A549 (cell line): ENCODE data around the gene KIF1C. TPM values are rescaled to one million over a fixed set of nuclear protein-coding genes. Genes with fewer than 3 reads are reported as not detected.
A peak's percentile ranks its signal among the peaks of the same experiment; 100 is the strongest.
"Not testable (repeated sequence)": the region's sequence is repeated elsewhere in the genome, so short reads cannot be mapped to it uniquely, and the experiment has no call there.

ENCODE experiments used
- ATAC-seq, 2 experiments: fragments of 200-7000 bp in 1 of 2; fragments of >200 bp in 1 of 2; cut with Nextera tagmentation in 1 of 2; cut with Tn5 transposase in 1 of 2; 3 replicates each; pipeline versions ENCODE4 v1.8.0 to v1.9.1; 2018 to 2020; ENCODE audit warnings: mild to moderate bottlenecking in 1 of 2, moderate library complexity in 1 of 2
- CTCF ChIA-PET: fragments of 300-600 bp; sonication (Branson Sonifier 250); formaldehyde crosslinking; extraction: SDS; loops from one replicate; lab custom pipeline; 2021; ENCODE audit warnings: antibody characterized with exemption, inconsistent platforms; lab: Yijun Ruan, JAX
- POLR2A ChIA-PET: fragments of 350-600 bp; formaldehyde crosslinking; extraction: SDS; loops from one replicate; lab custom pipeline; 2021; ENCODE audit warnings: antibody characterized with exemption, inconsistent platforms; lab: Yijun Ruan, JAX
- DNase-seq, 2 experiments: peaks; one replicate each; pipeline versions ENCODE4 v3.0.0 to v3.0.0-alpha.2; 2011 to 2016; ENCODE audit warnings: low read depth in 1 of 2, low spot score in 1 of 2
- FAIRE-seq: peaks from 2 replicates; lab custom pipeline; 2011; peaks lifted over from hg19 to GRCh38; lab: Jason Lieb, UNC
- H3K27ac ChIP-seq, 2 experiments: fragments of >200 bp; sonication (Bioruptor Twin); formaldehyde crosslinking; 3 replicates each; pipeline ENCODE4 v1.5.1; 2016 to 2017
- H3K4me1 ChIP-seq: fragments of >200 bp; sonication (Bioruptor Twin); formaldehyde crosslinking; 3 replicates; pipeline ENCODE4 v1.6.1; 2016
- H3K4me2 ChIP-seq: fragments of >200 bp; sonication (Bioruptor Twin); formaldehyde crosslinking; 3 replicates; pipeline ENCODE4 v1.6.1; 2016
- H3K4me3 ChIP-seq: fragments of >200 bp; sonication (Bioruptor Twin); formaldehyde crosslinking; 3 replicates; pipeline ENCODE4 v1.5.1; 2016
- H3K9me3 ChIP-seq: fragments of >200 bp; sonication (Bioruptor Twin); formaldehyde crosslinking; 3 replicates; pipeline ENCODE4 v1.6.1; 2016
- EHF ChIP-seq: fragments of 250-450 bp; sonication (Bioruptor Pico); IDR thresholded peaks from 2 replicates; pipeline ENCODE4 v1.5.0; 2020; ENCODE audit warnings: mild to moderate bottlenecking
- EP300 ChIP-seq, 2 experiments: fragments of >200 bp; sonication (Bioruptor Twin); formaldehyde crosslinking; IDR thresholded peaks; 2 replicates in 1 of 2; 3 replicates in 1 of 2; pipeline ENCODE4 v1.6.1; 2016 to 2017
- FOXS1 ChIP-seq: fragments of 250-450 bp; sonication (Bioruptor Pico); IDR thresholded peaks from 2 replicates; pipeline ENCODE4 v1.5.0; 2020; ENCODE audit warnings: mild to moderate bottlenecking, moderate library complexity
- HES2 ChIP-seq: fragments of >200 bp; sonication (Bioruptor Twin); formaldehyde crosslinking; IDR thresholded peaks from 2 replicates; pipeline ENCODE4 v1.6.1; 2016
- HOXB13 ChIP-seq: fragments of 250-450 bp; sonication (Bioruptor Pico); IDR thresholded peaks from 2 replicates; pipeline ENCODE4 v1.5.0; 2020; ENCODE audit warnings: low read depth, mild to moderate bottlenecking, moderate library complexity
- HOXB5 ChIP-seq: fragments of 250-450 bp; sonication (Bioruptor Pico); IDR thresholded peaks from 2 replicates; pipeline ENCODE4 v1.5.0; 2020; ENCODE audit warnings: mild to moderate bottlenecking, moderate library complexity
- KDM5A ChIP-seq: fragments of 200-600 bp; sonication (generic); IDR thresholded peaks from 2 replicates; pipeline ENCODE4 v1.6.1; 2016; ENCODE audit warnings: antibody characterized with exemption, mild to moderate bottlenecking
- POLR2A ChIP-seq: IDR thresholded peaks from 2 replicates; pipeline ENCODE4 v1.6.1; 2012; ENCODE audit warnings: mild to moderate bottlenecking, low read length
- SREBF2 ChIP-seq: fragments of 450-650 bp; IDR thresholded peaks from 2 replicates; pipeline ENCODE4 v1.6.1; 2014; ENCODE audit warnings: mild to moderate bottlenecking, moderate library complexity
- ZNF302 ChIP-seq: fragments of 250-450 bp; sonication (Bioruptor Pico); IDR thresholded peaks from 2 replicates; pipeline ENCODE4 v1.9.0; 2021; ENCODE audit warnings: inconsistent platforms, mild to moderate bottlenecking, moderate library complexity
- ZSCAN20 ChIP-seq: fragments of 250-450 bp; sonication (Bioruptor Pico); IDR thresholded peaks from 2 replicates; pipeline ENCODE4 v1.8.0; 2022; ENCODE audit warnings: mild to moderate bottlenecking, moderate library complexity
- WGBS: methylation state at CpG from one replicate; pipeline ENCODE4 v1.1.6; 2017; ENCODE audit errors: missing lambda C conversion rate; 5-methylcytosine and 5-hydroxymethylcytosine counted together
- polyA plus RNA-seq, 4 experiments: library from polyadenylated mRNA; depleted of rRNA in 3 of 4; stranded (reverse); fragments of >200 nt; fragmentation: RNase III in 1 of 4; extraction: RNeasy Plus Mini Kit Qiagen cat#74134 plus additional on column Dnase treatment in 1 of 4; gene quantifications; 2 replicates in 3 of 4; 3 replicates in 1 of 4; pipeline ENCODE4 v1.2.3, GENCODE V29; 2011 to 2017
- small RNA-seq, 6 experiments: library from RNA; depleted of rRNA; stranded (forward); fragments of <200 nt; gene quantifications; one replicate each; pipeline ENCODE3, GENCODE V24; 2012

Gene KIF1C
- polyA plus RNA-seq, 2 of the 4 experiments (the other 2 are of a cell fraction) = 48.4 to 77.4 TPM

GRCh38 chr17:5069724-5070123 lies 72.0 kb downstream of the KIF1C start:
- Histone ChIP-seq H3K9me3 (peaks cover 9% of the 10 kb centered on the region; the same call in 1 of the 3 replicates), H3K4me3 (no peak overlapping the region), H3K4me1 (no peaks in the 10 kb centered on the region), H3K27ac (no peak overlapping the region), H3K4me2 (no peak overlapping the region)
- FAIRE-seq (no peak), ATAC-seq (no peak), DNase-seq (no peak)
- WGBS = 52% methylated on average over 4 of the region's 4 CpGs
- CTCF ChIA-PET = interaction anchor here (1.0 kb wide), 1 partner anchor 649 kb away, joined by 3 read pairs; no protein-coding TSS in a partner anchor
- TF ChIP-seq EP300 (IDR thresholded peaks at IDR 0.05) = no peak
- no peak for TF ChIP-seq SREBF2
- TF ChIP-seq KDM5A = no peak
- POLR2A ChIA-PET = no interaction called here

- ChIA-PET POLR2A (interaction anchor here (0.6 kb wide), 1 partner anchor 25 kb away, joined by 5 read pairs; no protein-coding TSS in a partner anchor), CTCF (interaction anchor here (0.8 kb wide), 1 partner anchor 13 kb away, joined by 3 read pairs; no protein-coding TSS in a partner anchor)
- 85% methylated on average over 4 of the region's 5 CpGs for WGBS
- DNase-seq, H3K4me3 ChIP-seq, H3K27ac ChIP-seq, H3K4me2 ChIP-seq, ATAC-seq: not testable (repeated sequence)
- TF ChIP-seq HOXB5 = peak; percentile 79; the same call in 1 of the 2 replicates
- TF ChIP-seq ZNF302 (CRISPR knock-in tag) = peak; percentile 88; the same call in 1 of the 2 replicates
- peak; percentile 72; the same call in 1 of the 2 replicates for TF ChIP-seq FOXS1 (CRISPR knock-in tag)
- TF ChIP-seq EHF (CRISPR knock-in tag) = peak; percentile 93
- peak; percentile 85; the same call in 1 of the 2 replicates for TF ChIP-seq HOXB13 (CRISPR knock-in tag)
- TF ChIP-seq, all 56 proteins: peak for 5; not testable (repeated sequence) for 51
- FAIRE-seq, H3K4me1 ChIP-seq: not testable (repeated sequence)
- peaks cover 52% of the 10 kb centered on the region for H3K9me3 ChIP-seq
Observed at GRCh38 chr17:5075472-5075871, 77.7 kb downstream of the KIF1C start.

- H3K4me1 ChIP-seq, H3K27ac ChIP-seq, POLR2A ChIA-PET, H3K4me3 ChIP-seq, ATAC-seq, DNase-seq, H3K4me2 ChIP-seq, FAIRE-seq: not testable (repeated sequence)
- CTCF ChIA-PET = interaction anchor here (1.6 kb wide), 1 partner anchor 12 kb away, joined by 4 read pairs; no protein-coding TSS in a partner anchor
- WGBS = 95% methylated on average over 24 of the region's 24 CpGs
- H3K9me3 ChIP-seq = peaks cover 59% of the 10 kb centered on the region
Observed at GRCh38 chr17:5077275-5077674, 79.5 kb downstream of the KIF1C start.

- Histone ChIP-seq H3K9me3 (peaks cover 61% of the 10 kb centered on the region), H3K27ac (peak overlapping the region; percentile 67 to 87), H3K4me3 (peak overlapping the region; percentile 61), H3K4me1 (no peaks in the 10 kb centered on the region), H3K4me2 (peak overlapping the region; percentile 78)
- ATAC-seq = peak; percentile 47 to 51; a peak in 4 of 6 replicates
- DNase-seq = no peak
- 52% methylated on average over 14 of the region's 14 CpGs for WGBS
- TF ChIP-seq HES2 (no peak), ZNF302 (CRISPR knock-in tag) (peak; percentile 66; the same call in 1 of the 2 replicates), POLR2A (0 out of 2 replicates have a peak, but pooled peaks have one; percentile 11), ZSCAN20 (CRISPR knock-in tag) (0 out of 2 replicates have a peak, but pooled peaks have one; percentile 27)
- ChIA-PET POLR2A (interaction anchor here (1.0 kb wide), 1 partner anchor 110 kb away, joined by 3 read pairs; the partner anchor contains the start of gene SPAG7), CTCF (interaction anchor here (0.6 to 1.6 kb wide), 2 partner anchors 11 to 24 kb away, joined by 4 read pairs; no protein-coding TSS in a partner anchor)
- FAIRE-seq = no peak
Observed at GRCh38 chr17:5077781-5078105, 80.0 kb downstream of the KIF1C start.

Small RNAs within 50 kb of the gene (small RNA-seq; reads per million reads assigned to genes)
- gene MIR6864 (0 reads per million in 6 experiments), gene MIR6865 (0 to 2.1 (median 0) reads per million in 6 experiments)

Other genes starting within 250 kb of the KIF1C start
- 0.80 and 1.2 TPM in 2 replicates for gene TM4SF5, start 226.1 kb upstream of the KIF1C start, polyA plus RNA-seq (2011; rRNA removed)
- gene TM4SF5, start 226.1 kb upstream of the KIF1C start, polyA plus RNA-seq (2017; fragmentation: RNase III; extraction: RNeasy Plus Mini Kit Qiagen cat#74134 plus additional on column Dnase treatment) = 0.51 to 1.2 TPM (median 0.68 TPM) in 3 replicates
- gene VMO1, start 211.6 kb upstream of the KIF1C start, polyA plus RNA-seq (2011; rRNA removed) = 0.50 and 0.58 TPM in 2 replicates
- 0.39 to 1.1 TPM (median 0.81 TPM) in 3 replicates for gene VMO1, start 211.6 kb upstream of the KIF1C start, polyA plus RNA-seq (2017; fragmentation: RNase III; extraction: RNeasy Plus Mini Kit Qiagen cat#74134 plus additional on column Dnase treatment)
- gene GLTPD2, start 209.0 kb upstream of the KIF1C start, polyA plus RNA-seq (2011; rRNA removed) = not detected in 2 replicates
- not detected in 3 replicates for gene GLTPD2, start 209.0 kb upstream of the KIF1C start, polyA plus RNA-seq (2017; fragmentation: RNase III; extraction: RNeasy Plus Mini Kit Qiagen cat#74134 plus additional on column Dnase treatment)
- gene PSMB6, start 201.8 kb upstream of the KIF1C start, polyA plus RNA-seq (2011; rRNA removed) = 376 and 414 TPM in 2 replicates
- gene PSMB6, start 201.8 kb upstream of the KIF1C start, polyA plus RNA-seq (2017; fragmentation: RNase III; extraction: RNeasy Plus Mini Kit Qiagen cat#74134 plus additional on column Dnase treatment) = 387 to 424 TPM (median 414 TPM) in 3 replicates
- 17.0 and 20.2 TPM in 2 replicates for gene PLD2, start 190.8 kb upstream of the KIF1C start, polyA plus RNA-seq (2011; rRNA removed)
- 23.0 to 27.4 TPM (median 23.7 TPM) in 3 replicates for gene PLD2, start 190.8 kb upstream of the KIF1C start, polyA plus RNA-seq (2017; fragmentation: RNase III; extraction: RNeasy Plus Mini Kit Qiagen cat#74134 plus additional on column Dnase treatment)
- 41.3 and 47.1 TPM in 2 replicates for gene MINK1, start 164.6 kb upstream of the KIF1C start, polyA plus RNA-seq (2011; rRNA removed)
- 65.2 to 73.1 TPM (median 66.9 TPM) in 3 replicates for gene MINK1, start 164.6 kb upstream of the KIF1C start, polyA plus RNA-seq (2017; fragmentation: RNase III; extraction: RNeasy Plus Mini Kit Qiagen cat#74134 plus additional on column Dnase treatment)
- 0.11 and 0.13 TPM in 2 replicates for gene C17orf107, start 98.4 kb upstream of the KIF1C start, polyA plus RNA-seq (2011; rRNA removed)
- 0.16 to 0.30 TPM (median 0.25 TPM) in 3 replicates for gene C17orf107, start 98.4 kb upstream of the KIF1C start, polyA plus RNA-seq (2017; fragmentation: RNase III; extraction: RNeasy Plus Mini Kit Qiagen cat#74134 plus additional on column Dnase treatment)
- gene CHRNE, start 94.9 kb upstream of the KIF1C start, polyA plus RNA-seq (2011; rRNA removed) = 0.07 and 0.10 TPM in 2 replicates
- gene CHRNE, start 94.9 kb upstream of the KIF1C start, polyA plus RNA-seq (2017; fragmentation: RNase III; extraction: RNeasy Plus Mini Kit Qiagen cat#74134 plus additional on column Dnase treatment) = 0.12 to 0.14 TPM (median 0.13 TPM) in 3 replicates
- not detected in 2 replicates for gene GP1BA, start 65.7 kb upstream of the KIF1C start, polyA plus RNA-seq (2011; rRNA removed)
- gene GP1BA, start 65.7 kb upstream of the KIF1C start, polyA plus RNA-seq (2017; fragmentation: RNase III; extraction: RNeasy Plus Mini Kit Qiagen cat#74134 plus additional on column Dnase treatment) = not detected in 3 replicates
- 60.2 and 64.4 TPM in 2 replicates for gene SLC25A11, start 57.9 kb upstream of the KIF1C start, polyA plus RNA-seq (2011; rRNA removed)
- 64.4 to 69.2 TPM (median 67.9 TPM) in 3 replicates for gene SLC25A11, start 57.9 kb upstream of the KIF1C start, polyA plus RNA-seq (2017; fragmentation: RNase III; extraction: RNeasy Plus Mini Kit Qiagen cat#74134 plus additional on column Dnase treatment)
- 98.7 and 110 TPM in 2 replicates for gene RNF167, start 57.7 kb upstream of the KIF1C start, polyA plus RNA-seq (2011; rRNA removed)
- gene RNF167, start 57.7 kb upstream of the KIF1C start, polyA plus RNA-seq (2017; fragmentation: RNase III; extraction: RNeasy Plus Mini Kit Qiagen cat#74134 plus additional on column Dnase treatment) = 83.9 to 93.7 TPM (median 86.4 TPM) in 3 replicates
- gene PFN1, start 49.4 kb upstream of the KIF1C start, polyA plus RNA-seq (2011; rRNA removed) = 1,417 and 1,732 TPM in 2 replicates
- 3,195 to 3,341 TPM (median 3,230 TPM) in 3 replicates for gene PFN1, start 49.4 kb upstream of the KIF1C start, polyA plus RNA-seq (2017; fragmentation: RNase III; extraction: RNeasy Plus Mini Kit Qiagen cat#74134 plus additional on column Dnase treatment)
- gene ENO3, start 46.8 kb upstream of the KIF1C start, polyA plus RNA-seq (2011; rRNA removed) = 52.5 and 53.5 TPM in 2 replicates
- 79.0 to 109 TPM (median 102 TPM) in 3 replicates for gene ENO3, start 46.8 kb upstream of the KIF1C start, polyA plus RNA-seq (2017; fragmentation: RNase III; extraction: RNeasy Plus Mini Kit Qiagen cat#74134 plus additional on column Dnase treatment)
- 72.6 and 94.9 TPM in 2 replicates for gene SPAG7, start 30.1 kb upstream of the KIF1C start, polyA plus RNA-seq (2011; rRNA removed)
- 101 to 102 TPM (median 102 TPM) in 3 replicates for gene SPAG7, start 30.1 kb upstream of the KIF1C start, polyA plus RNA-seq (2017; fragmentation: RNase III; extraction: RNeasy Plus Mini Kit Qiagen cat#74134 plus additional on column Dnase treatment)
- gene CAMTA2, start 10.3 kb upstream of the KIF1C start, polyA plus RNA-seq (2011; rRNA removed) = 12.4 and 17.7 TPM in 2 replicates
- 30.1 to 33.8 TPM (median 30.3 TPM) in 3 replicates for gene CAMTA2, start 10.3 kb upstream of the KIF1C start, polyA plus RNA-seq (2017; fragmentation: RNase III; extraction: RNeasy Plus Mini Kit Qiagen cat#74134 plus additional on column Dnase treatment)
- 0.66 and 0.86 TPM in 2 replicates for gene INCA1, start 428 bp upstream of the KIF1C start, polyA plus RNA-seq (2011; rRNA removed)
- 1.1 to 1.3 TPM (median 1.1 TPM) in 3 replicates for gene INCA1, start 428 bp upstream of the KIF1C start, polyA plus RNA-seq (2017; fragmentation: RNase III; extraction: RNeasy Plus Mini Kit Qiagen cat#74134 plus additional on column Dnase treatment)
- 1.4 and 1.9 TPM in 2 replicates for gene SLC52A1, start 37.5 kb downstream of the KIF1C start, polyA plus RNA-seq (2011; rRNA removed)
- 1.0 to 1.4 TPM (median 1.3 TPM) in 3 replicates for gene SLC52A1, start 37.5 kb downstream of the KIF1C start, polyA plus RNA-seq (2017; fragmentation: RNase III; extraction: RNeasy Plus Mini Kit Qiagen cat#74134 plus additional on column Dnase treatment)
- 4.1 and 4.8 TPM in 2 replicates for gene ZFP3, start 80.5 kb downstream of the KIF1C start, polyA plus RNA-seq (2011; rRNA removed)
- 1.6 to 1.9 TPM (median 1.7 TPM) in 3 replicates for gene ZFP3, start 80.5 kb downstream of the KIF1C start, polyA plus RNA-seq (2017; fragmentation: RNase III; extraction: RNeasy Plus Mini Kit Qiagen cat#74134 plus additional on column Dnase treatment)
- gene ZNF232, start 113.9 kb downstream of the KIF1C start, polyA plus RNA-seq (2011; rRNA removed) = 4.9 and 5.1 TPM in 2 replicates
- 4.7 to 5.1 TPM (median 4.7 TPM) in 3 replicates for gene ZNF232, start 113.9 kb downstream of the KIF1C start, polyA plus RNA-seq (2017; fragmentation: RNase III; extraction: RNeasy Plus Mini Kit Qiagen cat#74134 plus additional on column Dnase treatment)
- gene USP6, start 118.1 kb downstream of the KIF1C start, polyA plus RNA-seq (2011; rRNA removed) = 0.01 TPM in 2 replicates
- gene USP6, start 118.1 kb downstream of the KIF1C start, polyA plus RNA-seq (2017; fragmentation: RNase III; extraction: RNeasy Plus Mini Kit Qiagen cat#74134 plus additional on column Dnase treatment) = 0.04 to 0.09 TPM (median 0.07 TPM) in 3 replicates
- gene ZNF594, start 193.9 kb downstream of the KIF1C start, polyA plus RNA-seq (2011; rRNA removed) = 3.8 and 4.3 TPM in 2 replicates
- 2.2 to 2.7 TPM (median 2.3 TPM) in 3 replicates for gene ZNF594, start 193.9 kb downstream of the KIF1C start, polyA plus RNA-seq (2017; fragmentation: RNase III; extraction: RNeasy Plus Mini Kit Qiagen cat#74134 plus additional on column Dnase treatment)
- gene SCIMP, start 236.9 kb downstream of the KIF1C start, polyA plus RNA-seq (2011; rRNA removed) = not detected in 2 replicates
- gene SCIMP, start 236.9 kb downstream of the KIF1C start, polyA plus RNA-seq (2017; fragmentation: RNase III; extraction: RNeasy Plus Mini Kit Qiagen cat#74134 plus additional on column Dnase treatment) = not detected in 3 replicates